Muscle layer of duodenum (tissue), 2 donors: ENCODE results near the gene DSCAM.
"Not testable (repeated sequence)": the region's sequence is repeated elsewhere in the genome, so short reads cannot be mapped to it uniquely, and the experiment has no call there.

ENCODE experiments used
- H3K27ac ChIP-seq: one replicate; pipeline ENCODE4 v1.7.0; 2013; ENCODE audit warnings: mild to moderate bottlenecking, low read length
- H3K27me3 ChIP-seq: one replicate; pipeline ENCODE4 v1.7.0; 2013; ENCODE audit warnings: low read depth, mild to moderate bottlenecking, control low read depth, low read length
- H3K36me3 ChIP-seq, 2 donors: one replicate each; pipeline ENCODE4 v1.7.0; 2013; ENCODE audit warnings: low read length in 2 of 2, control low read depth in 1 of 2, mild to moderate bottlenecking in 1 of 2; ENCODE audit not compliant: insufficient read depth in 2 of 2, control insufficient read depth in 1 of 2
- H3K4me1 ChIP-seq, 2 donors: one replicate each; pipeline ENCODE4 v1.7.0; 2013; ENCODE audit warnings: low read length in 2 of 2, mild to moderate bottlenecking in 2 of 2, control low read depth in 1 of 2, moderate library complexity in 1 of 2; ENCODE audit not compliant: insufficient read depth in 2 of 2, control insufficient read depth in 1 of 2
- H3K4me3 ChIP-seq, 2 donors: one replicate each; pipeline ENCODE4 v1.7.0; 2013; ENCODE audit warnings: low read length in 2 of 2, low read depth in 1 of 2, mild to moderate bottlenecking in 1 of 2
- H3K9me3 ChIP-seq, 2 donors: one replicate each; pipeline ENCODE4 v1.7.0; 2013; ENCODE audit warnings: low read length in 2 of 2, control low read depth in 1 of 2, mild to moderate bottlenecking in 1 of 2; ENCODE audit not compliant: control insufficient read depth in 1 of 2
- donor health status: healthy.

DSCAM gene

DNA sequence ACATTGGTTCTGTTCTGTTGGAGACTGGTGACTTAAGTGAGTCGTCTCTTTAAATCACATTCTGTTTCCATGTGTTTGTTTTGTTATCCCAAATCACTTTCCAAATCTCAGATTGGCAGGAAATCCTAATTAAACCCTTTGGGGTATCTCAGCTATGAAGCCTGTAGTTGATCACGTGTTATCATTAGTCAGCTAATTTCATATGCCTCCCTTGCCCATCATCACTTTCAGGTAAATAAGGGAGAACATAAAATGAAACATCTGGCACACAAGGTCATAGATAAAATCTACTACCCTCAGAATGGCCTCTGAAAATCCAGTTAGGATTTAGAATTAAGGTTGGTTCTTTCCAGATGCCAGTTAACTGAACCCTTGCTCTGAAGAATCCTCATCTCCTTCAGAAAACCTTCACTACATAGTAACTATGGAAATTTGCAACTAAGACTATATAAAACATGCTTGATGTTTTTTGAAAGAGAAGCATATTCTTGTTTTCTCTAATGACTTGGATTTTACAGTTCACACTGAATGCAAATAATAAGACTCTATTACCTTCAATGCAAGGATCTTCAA lies 401.5 kb downstream of the DSCAM start:
- H3K27me3 ChIP-seq: no peaks in the 10 kb centered on the region
- H3K4me1 ChIP-seq: no peaks in the 10 kb centered on the region
- H3K9me3 ChIP-seq: no peaks in the 10 kb centered on the region
- no peaks in the 10 kb centered on the region for H3K36me3 ChIP-seq
- H3K4me3 ChIP-seq: no peak overlapping the region
- no peak overlapping the region for H3K27ac ChIP-seq

DNA sequence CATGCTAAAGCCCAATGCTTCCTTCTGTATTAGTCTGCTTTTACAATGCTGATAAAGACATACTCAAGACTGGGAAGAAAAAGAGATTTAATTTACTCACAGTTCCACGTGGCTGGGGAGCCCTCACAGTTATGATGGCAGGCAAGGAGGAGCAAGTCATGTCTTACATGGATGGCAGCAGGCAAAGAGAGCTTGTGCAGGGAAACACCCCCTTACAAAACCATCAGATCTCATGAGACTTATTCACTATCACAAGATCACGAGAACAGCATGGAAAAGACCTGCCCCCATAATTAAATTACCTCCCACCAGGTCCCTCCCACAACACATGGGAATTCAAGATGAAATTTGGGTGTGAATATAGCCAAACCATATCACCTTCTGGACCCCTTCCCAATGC lies 407.4 kb downstream of the DSCAM start:
- not testable (repeated sequence) for H3K4me1 ChIP-seq, H3K27me3 ChIP-seq

GRCh38 chr21:40438616-40439015 lies 408.3 kb downstream of the DSCAM start:
- H3K9me3 ChIP-seq: peaks cover 0 to 3% of the 10 kb centered on the region in 2 donors
- H3K4me3 ChIP-seq: no peak overlapping the region
- H3K27me3 ChIP-seq: no peaks in the 10 kb centered on the region
- no peaks in the 10 kb centered on the region for H3K4me1 ChIP-seq
- no peaks in the 10 kb centered on the region for H3K36me3 ChIP-seq
- H3K27ac ChIP-seq: no peak overlapping the region

More for the DNA sequence above, 407.4 kb downstream of the DSCAM start:
- not testable (repeated sequence) for H3K27ac ChIP-seq, H3K36me3 ChIP-seq, H3K9me3 ChIP-seq, H3K4me3 ChIP-seq

- Histone ChIP-seq H3K27ac (no peak overlapping the region), H3K27me3 (no peaks in the 10 kb centered on the region), H3K4me1 (no peaks in the 10 kb centered on the region), H3K4me3 (no peak overlapping the region), H3K36me3 (no peaks in the 10 kb centered on the region), H3K9me3 (peaks cover 0 to 3% of the 10 kb centered on the region in 2 donors)
Measured at GRCh38 chr21:40436261-40436660, 410.7 kb downstream of the DSCAM start.

DNA sequence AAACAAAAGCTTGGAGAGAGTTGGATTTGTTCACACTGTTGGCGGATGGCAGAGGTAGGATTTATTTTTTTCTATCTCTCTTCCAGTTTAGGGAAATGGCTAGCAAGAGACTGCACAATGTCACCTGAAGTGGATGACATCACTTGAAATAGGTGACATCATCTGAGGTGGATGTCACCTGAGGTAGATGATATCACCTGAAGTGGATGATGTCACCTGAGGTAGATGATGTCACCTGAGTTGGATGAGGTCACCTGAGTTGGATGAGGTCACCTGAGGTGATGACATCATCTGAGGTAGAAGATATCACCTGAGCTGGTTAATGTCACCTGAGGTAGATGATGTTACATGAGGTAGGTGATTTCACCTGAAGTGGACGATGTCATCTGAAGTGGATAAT lies 413.4 kb downstream of the DSCAM start:
- Histone ChIP-seq H3K9me3 (no peaks in the 10 kb centered on the region), H3K4me3 (no peak overlapping the region), H3K27ac (no peak overlapping the region), H3K4me1 (no peaks in the 10 kb centered on the region), H3K36me3 (no peaks in the 10 kb centered on the region), H3K27me3 (no peaks in the 10 kb centered on the region)

- H3K27me3 ChIP-seq: no peaks in the 10 kb centered on the region
- H3K4me1 ChIP-seq: no peaks in the 10 kb centered on the region
- H3K27ac ChIP-seq: no peak overlapping the region
- H3K36me3 ChIP-seq: no peaks in the 10 kb centered on the region
- no peaks in the 10 kb centered on the region for H3K9me3 ChIP-seq
- H3K4me3 ChIP-seq: no peak overlapping the region
Measured at GRCh38 chr21:40425981-40426380, 421.0 kb downstream of the DSCAM start.

DNA sequence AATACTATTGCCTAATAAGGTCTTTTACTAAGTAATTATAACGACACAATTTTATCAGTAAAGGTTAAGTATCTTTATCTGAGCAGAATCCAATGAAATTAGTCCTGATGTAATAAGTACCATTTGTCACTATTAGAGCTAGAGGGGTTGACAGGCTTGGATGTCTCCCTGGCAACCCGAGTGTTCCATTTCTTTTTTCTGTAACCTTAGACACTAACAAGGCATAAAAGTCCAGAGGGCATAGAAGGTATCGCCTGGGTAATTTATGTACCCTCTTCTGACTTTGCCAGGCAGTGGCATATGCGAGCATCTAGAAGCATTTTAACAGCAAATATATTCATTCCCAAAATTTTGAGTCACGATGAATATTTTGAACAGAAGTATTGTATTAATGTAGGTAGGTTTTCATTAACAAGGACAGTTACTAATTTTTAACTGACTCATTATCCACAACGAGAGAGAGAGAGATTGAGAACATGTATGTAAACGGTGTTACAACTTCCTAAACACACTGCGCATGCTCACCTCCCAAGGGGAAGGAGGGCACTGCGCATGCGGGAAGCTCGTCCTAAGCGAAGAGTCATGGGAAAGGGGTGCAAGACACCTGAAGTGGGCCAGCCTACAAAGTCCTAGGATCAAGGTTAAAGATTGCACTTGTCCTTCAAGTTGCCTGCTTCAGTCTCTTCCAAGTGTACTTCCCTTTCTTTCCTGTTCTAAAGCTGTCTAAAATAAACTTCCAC lies 423.9 kb downstream of the DSCAM start:
- Histone ChIP-seq H3K27me3 (no peaks in the 10 kb centered on the region), H3K27ac (no peak overlapping the region), H3K36me3 (no peaks in the 10 kb centered on the region), H3K4me3 (no peak overlapping the region), H3K9me3 (no peaks in the 10 kb centered on the region), H3K4me1 (no peaks in the 10 kb centered on the region)

GRCh38 chr21:40421121-40421520 lies 425.8 kb downstream of the DSCAM start:
- H3K27me3 ChIP-seq: no peaks in the 10 kb centered on the region
- no peaks in the 10 kb centered on the region for H3K4me1 ChIP-seq
- no peaks in the 10 kb centered on the region for H3K36me3 ChIP-seq
- H3K9me3 ChIP-seq: no peaks in the 10 kb centered on the region
- no peak overlapping the region for H3K4me3 ChIP-seq
- H3K27ac ChIP-seq: no peak overlapping the region

DNA sequence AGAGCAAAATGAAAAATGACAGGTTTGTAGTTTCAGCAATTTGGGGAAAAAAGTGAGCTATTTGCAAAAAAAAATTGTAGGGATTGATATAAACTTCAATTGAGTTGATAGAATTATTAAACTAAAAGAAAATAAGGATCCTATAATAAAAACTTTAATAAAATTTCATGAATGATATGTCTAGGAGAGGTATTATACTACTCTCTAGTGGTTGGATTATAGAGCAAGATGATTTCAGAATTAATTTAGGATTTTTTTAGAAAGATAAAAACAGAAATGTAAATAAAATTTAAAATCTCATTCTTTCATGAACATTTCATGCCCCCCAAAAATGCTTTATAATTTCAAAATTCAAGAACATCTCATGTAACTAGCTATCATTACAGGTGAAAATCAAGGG lies 430.4 kb downstream of the DSCAM start:
- Histone ChIP-seq H3K27ac (no peak overlapping the region), H3K4me3 (no peak overlapping the region), H3K9me3 (peaks cover 0 to 3% of the 10 kb centered on the region in 2 donors), H3K4me1 (no peaks in the 10 kb centered on the region), H3K36me3 (no peaks in the 10 kb centered on the region), H3K27me3 (no peaks in the 10 kb centered on the region)

DNA sequence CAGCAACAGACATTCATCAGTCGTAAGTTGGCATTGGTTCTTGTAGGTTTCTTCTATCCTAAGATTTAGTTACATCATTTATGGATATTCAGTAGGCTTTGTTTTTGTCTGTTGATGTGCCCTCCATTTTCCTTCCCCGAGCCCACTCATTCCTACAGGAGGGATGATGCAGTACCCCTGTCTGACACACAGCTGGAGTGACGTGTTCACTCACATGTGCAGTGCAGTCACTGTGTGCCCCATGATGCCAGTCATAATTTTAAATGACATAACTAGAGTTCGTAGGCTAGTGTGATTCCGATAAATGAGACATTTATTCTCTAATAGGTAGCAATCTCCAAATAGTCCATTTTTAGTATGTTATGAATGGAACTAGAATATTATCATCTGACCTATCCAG lies 438.4 kb downstream of the DSCAM start:
- Histone ChIP-seq H3K4me3 (no peak overlapping the region), H3K27me3 (no peaks in the 10 kb centered on the region), H3K9me3 (peaks cover 0 to 3% of the 10 kb centered on the region in 2 donors), H3K4me1 (peaks cover 0 to 12% of the 10 kb centered on the region in 2 donors), H3K27ac (no peak overlapping the region), H3K36me3 (no peaks in the 10 kb centered on the region)

DNA sequence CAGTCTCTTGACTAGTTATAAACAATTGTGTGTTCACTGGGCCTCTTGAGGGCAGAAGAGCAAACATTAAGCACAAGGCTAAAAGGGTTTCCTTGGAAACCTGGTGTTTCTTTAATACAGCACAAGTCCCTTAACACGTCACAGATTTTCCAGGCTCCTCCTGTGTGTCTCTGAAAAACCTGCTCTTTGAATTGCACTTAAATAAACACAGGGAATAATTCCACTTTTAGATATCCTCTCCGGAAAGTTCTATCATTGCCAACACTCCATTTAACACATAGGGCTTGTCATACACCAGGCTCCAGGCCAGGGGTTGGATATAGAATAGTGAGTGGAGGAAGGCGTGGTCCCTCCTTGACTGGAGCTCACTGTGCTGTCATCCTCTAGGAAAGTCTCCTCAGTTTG lies 442.6 kb downstream of the DSCAM start:
- H3K4me1 ChIP-seq: peaks cover 0 to 12% of the 10 kb centered on the region in 2 donors
- no peaks in the 10 kb centered on the region for H3K36me3 ChIP-seq
- no peaks in the 10 kb centered on the region for H3K9me3 ChIP-seq
- H3K27ac ChIP-seq: no peak overlapping the region
- H3K4me3 ChIP-seq: no peak overlapping the region
- no peaks in the 10 kb centered on the region for H3K27me3 ChIP-seq
